HG03103 (cell line): ENCODE results near the gene PROKR1.
"Not testable (repeated sequence)": the region's sequence is repeated elsewhere in the genome, so short reads cannot be mapped to it uniquely, and the experiment has no call there.

Experiments
- ATAC-seq: cut with Tn5 transposase; IDR thresholded peaks from one replicate; pipeline ENCODE4 v1.9.1; 2021; ENCODE audit warnings: low read depth; ENCODE audit not compliant: unreplicated experiment

Gene PROKR1

DNA sequence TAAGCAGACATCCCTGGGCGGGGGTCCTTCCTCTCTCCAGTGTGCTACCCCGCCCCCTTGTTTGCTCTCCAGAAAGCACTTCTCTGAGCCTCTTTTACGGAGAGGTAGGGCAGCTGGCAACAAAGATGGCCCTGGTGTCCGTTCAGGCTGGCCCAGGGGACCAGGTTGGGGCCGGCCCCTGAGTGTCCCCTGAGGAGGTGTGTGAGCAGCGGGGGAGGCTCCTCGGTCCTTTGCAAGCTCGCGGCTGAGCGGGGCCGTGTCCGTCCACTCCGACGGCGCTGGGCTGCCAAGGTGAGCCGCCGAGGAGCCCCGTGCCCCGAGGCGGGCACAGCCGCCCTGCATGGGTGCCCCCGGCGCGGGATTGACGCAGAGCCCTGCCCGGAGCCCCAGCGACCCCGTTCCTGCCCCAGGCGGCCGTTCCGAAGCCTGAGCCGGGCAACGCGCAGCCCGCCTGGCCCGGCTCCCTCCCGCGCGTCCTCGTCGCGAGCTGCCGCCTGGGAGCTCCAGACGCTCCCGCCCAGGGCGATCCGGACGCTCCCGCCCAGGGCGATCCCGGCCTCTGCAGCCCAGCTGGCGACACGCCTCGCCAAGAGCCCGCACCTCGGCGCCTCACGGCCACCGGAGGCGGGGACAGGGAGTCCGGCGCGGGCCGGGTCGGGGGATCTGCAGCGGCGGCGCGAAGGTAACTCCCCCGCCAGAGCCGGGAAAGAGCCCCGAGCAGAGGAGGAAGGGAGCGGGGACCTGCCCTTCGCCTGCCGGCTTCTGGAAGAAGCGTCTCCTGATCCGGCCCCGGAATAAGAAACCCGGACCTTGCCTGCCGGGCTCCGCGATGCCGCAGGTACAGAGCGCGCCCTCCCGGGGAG lies at the start of gene PROKR1:
Gene PROKR1, plus strand, starts transcription at position 569 of the 863 bp plus-strand sequence. CDS start 2,243 bp downstream, outside the sequence.
- no peak for ATAC-seq

DNA sequence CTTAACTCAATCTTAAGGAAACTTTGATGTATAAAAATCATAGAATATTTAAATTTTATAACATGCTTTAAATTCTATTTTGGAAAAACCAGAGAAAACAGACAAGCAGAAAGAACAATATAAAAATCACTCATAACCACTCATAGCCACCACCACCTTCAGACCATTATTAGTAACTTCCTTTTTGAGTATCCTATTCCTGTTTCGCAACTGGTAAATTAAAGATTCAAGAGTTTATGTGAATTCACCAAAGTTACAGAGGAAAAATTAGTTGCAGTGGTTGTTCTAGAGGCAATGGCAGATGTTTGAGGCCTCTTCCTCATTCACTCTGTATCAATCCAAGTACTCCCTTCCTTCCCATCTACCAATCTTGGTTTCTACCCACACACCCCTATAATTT lies 49.3 kb upstream of the PROKR1 start:
- ATAC-seq: no peak

DNA sequence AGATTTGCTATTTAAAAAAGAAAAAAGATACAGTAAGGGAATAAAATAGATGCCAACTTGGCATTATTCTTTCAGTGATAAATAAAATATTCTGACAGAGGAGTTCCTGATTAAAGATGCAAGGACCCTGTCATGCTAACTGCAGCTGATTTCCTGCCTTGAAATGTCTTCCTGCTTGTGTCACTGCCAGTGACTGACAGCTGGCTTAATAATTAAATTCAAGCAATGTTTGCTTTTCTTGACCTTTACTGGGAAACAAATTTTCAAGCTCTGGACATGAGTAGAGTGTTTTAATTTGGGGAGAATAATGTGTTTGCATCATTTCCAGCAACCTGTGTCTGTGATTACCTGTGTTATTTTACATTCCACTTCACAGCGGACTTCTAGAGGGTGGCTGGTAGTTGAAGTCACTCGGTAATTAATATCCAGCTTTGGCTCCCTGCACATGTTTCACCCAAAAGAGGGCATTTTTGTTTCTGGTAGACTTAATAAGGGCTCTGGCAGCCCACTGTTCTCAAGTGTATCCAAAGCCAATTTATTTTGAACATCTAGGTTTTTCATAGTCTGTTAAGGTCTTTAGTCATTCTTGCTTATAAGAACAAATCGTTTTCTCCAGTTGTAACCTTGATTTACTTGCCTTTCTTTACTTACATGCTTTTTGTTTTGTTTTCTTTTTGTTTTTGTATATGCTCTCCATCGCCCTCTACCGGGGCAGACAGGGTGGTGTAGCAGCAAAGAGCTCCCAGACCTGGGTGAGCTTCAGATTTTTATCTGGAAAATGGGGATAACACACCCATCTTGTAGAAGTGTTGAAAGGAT lies 48.5 kb upstream of the PROKR1 start:
- no peak for ATAC-seq

DNA sequence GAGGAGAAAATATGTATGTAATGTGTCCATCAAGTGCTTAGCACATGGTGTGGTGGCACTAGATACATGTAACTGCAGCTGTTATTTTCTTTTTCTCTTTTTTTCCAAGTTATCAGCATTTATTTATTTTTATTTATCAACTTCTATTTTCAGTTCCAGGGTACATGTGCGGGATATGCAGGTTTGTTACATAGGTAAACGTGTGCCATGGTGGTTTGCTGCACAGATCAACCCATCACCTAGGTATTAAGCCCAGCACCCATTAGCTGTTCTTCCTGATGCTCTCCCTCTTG lies 47.9 kb upstream of the PROKR1 start:
- ATAC-seq: not testable (repeated sequence)

DNA sequence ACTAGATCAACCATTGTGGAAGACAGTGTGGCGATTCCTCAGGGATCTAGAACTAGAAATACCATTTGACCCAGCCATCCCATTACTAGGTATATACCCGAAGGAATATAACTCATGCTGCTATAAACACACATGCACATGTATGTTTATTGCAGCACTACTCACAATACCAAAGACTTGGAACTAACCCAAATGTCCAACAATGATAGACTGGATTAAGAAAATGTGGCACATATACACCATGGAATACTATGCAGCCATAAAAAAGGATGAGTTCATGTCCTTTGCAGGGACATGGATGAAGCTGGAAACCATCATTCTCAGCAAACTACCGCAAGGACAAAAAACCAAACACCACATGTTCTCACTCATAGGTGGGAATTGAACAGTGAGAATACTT lies 42.9 kb upstream of the PROKR1 start:
- ATAC-seq: not testable (repeated sequence)

DNA sequence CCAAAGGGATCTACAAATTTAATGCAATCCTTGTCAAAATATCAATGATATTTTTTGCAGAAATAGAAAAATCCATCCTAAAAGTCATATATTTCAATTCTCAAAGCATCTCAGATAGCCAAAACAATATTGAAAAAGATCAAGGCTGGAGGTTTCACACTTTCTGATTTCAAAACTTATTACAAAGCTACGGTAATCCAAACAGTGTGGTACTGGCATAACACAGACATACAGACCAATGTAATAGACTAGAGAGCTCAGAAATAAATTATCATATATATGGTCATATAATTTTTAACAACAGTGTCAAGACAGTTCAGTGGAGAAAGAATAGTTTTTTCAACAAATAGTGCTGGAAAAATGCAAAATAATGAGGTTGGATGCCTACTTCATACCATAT lies 40.3 kb upstream of the PROKR1 start:
- no peak for ATAC-seq

DNA sequence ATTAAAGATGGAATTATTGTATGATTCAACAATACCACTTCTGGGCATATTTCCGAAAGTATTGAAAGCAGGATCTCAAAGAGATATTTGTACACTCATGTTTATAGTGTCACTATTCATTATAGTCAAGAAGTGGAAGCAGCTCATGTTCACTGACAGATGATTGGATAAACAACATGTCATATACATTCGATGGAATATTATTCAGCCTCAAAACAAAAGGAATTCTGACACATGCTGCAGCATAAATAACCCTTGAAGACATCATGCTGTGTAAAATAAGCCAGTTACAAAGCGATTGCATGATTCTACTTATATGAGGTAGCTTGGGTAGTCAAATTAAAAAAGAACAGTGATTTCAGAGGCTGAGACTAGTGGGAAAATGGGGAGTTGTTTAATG lies 39.3 kb upstream of the PROKR1 start:
- ATAC-seq: no peak

DNA sequence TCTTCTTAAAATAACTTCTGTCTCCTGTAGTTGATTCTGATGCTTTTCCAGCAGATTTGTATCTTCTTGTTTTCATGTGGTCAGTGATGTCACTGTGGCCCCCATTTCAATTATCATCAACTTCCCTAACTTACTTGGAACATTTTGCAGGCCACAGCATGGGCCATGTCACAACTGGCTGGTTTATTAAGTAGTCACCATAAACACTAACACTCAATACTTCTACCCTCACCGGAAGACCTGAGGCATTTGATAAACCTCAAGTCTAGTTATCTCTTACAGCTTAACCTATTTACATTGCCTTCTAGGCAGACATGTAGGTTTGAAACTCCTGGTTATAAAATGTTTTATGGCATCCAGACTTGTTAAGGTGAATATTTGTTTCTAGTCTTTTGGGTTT lies 37.4 kb upstream of the PROKR1 start:
- ATAC-seq: no peak

DNA sequence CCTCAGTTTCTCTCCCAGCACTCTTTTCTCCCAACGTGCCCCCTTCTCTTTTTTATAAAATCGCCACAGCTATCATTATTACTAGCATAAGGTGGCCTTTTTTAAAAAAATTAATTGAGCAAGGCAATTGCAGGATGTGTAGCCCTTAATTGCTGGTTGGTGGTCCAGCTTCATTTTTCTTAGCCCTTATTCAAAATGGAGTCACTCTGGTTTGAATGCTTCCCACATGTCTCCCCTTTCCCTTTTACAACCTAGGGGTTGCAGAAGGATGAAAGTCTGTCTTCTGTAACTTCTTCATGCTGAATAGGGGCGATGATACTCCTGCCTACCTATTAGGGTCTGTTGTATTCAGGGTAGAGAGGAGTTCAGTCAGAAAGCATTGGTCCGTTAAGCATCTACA lies 36.6 kb upstream of the PROKR1 start:
- no peak for ATAC-seq

DNA sequence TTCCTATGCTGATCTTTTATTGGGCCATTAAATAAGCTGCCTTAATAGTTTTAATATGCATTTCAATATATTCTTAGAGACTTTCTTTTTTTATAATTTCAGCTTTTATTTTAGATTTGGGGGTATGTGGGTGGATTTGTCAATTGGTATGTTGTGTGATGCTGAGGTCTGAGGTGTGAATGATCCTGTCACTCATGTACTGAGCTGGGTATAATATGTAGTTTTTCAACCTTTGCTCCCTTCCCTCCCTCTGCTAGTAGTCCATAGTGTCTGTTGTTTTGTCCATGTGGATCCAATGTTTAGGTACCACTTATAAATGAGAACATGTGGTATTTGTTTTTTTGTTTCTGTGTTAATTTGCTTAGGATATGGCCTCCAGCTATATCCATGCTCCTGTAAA lies 35.5 kb upstream of the PROKR1 start:
- no peak for ATAC-seq

DNA sequence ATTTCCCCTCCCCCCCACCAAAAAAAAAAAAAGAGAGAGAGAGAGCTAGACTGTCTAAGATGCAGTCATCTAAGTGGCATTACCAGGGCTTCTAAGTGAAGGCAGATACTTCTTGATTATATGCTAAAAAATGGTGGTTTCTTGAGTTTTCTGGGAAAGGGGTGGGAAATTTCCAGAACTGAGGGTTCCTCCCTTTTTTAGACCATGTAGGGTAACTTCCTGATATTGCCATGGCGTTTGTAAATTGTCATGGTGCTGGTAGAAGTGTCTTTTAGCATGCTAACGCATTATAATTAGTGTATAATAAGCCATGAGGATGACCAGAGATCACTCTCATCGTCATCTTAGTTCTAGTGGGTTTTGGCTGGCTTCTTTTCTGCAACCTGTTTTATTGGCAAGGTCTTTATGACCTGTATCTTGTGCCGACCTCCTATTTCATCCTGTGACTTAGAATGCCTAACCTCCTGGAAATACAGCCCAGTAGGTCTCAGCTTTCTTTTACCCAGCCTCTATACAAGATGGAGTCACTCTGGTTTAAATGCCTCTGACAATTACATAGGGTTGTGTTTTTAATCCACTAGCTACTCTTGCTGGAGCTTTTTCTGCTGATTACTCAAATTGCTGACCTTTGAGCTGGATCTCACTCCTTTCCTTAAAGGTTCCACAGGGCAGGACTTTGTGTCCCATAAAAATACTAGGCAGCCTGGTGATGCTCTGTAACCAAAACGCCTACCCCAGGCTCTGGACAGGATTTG lies 30.4 kb upstream of the PROKR1 start:
- ATAC-seq: no peak

DNA sequence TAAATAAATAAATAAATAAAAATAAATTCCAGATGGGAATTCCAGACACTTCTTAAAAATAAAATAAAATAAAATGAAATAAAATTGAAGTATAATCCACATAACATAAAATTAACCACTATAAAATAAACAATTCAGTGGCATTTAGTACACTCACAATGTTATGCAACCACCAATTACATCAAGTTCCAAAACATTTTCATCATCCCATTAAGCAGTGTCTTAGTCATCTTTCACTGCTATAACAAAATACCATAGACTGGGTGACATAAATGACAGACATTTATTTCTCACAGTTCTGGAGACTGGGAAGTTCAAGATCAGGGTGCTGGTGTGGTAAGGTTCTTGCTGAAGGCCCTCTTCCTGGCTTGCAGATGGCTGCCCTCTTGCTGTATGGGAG lies 22.6 kb upstream of the PROKR1 start:
- ATAC-seq: no peak

DNA sequence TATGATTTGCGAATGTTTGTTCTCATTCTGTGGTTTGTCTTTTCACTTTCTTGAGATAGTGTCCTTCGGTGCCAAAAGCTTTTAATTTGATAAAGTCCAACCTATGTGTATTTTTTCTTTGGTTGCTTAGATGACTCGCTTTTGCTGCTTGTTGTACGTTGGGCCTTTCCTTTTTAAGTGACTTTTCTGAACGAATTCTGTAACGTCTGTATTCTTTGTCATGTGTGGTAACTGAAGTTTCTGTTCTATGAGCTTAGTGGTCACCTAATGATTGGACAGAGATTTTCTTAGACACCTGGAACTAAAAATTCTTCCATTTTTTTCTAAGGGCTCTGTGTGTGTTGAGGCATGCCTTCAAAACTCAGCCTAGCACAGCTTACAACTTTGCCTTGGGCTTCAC lies 19.6 kb upstream of the PROKR1 start:
- no peak for ATAC-seq

DNA sequence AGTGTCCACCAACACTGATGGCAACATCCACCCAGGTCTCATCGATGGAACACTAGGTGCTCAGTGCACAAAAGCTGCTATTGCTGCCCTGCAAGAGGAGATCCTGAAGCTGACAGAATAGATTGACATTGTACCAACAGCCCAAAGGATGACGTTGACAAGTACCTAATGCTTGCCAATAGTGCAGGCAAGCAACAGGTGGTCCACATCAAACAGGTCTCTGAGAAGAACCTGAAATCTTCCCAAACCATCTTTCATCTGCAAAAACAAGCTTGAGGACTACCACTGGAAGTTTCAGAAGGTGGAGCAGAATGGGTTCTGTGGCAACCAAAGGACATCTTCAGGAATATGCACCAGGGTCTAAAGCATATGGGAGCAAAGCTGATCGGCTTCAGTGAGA lies 15.8 kb upstream of the PROKR1 start:
- no peak for ATAC-seq

DNA sequence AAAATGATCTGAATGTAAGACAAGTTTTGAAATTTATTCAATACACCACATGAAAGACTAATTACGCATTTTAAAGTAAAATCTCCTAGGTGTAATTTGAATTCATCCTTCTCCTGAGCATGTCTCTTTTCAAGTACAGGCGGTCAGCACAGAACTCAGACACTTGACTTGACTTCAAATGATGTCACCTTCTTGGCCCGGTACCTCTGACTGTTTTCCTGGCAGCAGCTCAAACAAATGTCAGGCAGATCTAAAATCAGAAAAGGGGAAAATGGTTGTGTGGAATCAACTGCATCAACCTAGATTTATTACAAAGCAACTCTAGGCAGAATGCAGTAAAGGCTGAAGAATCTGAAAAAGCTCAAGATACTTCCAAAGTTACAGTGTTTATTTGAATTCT lies 11.4 kb upstream of the PROKR1 start:
- ATAC-seq: no peak

DNA sequence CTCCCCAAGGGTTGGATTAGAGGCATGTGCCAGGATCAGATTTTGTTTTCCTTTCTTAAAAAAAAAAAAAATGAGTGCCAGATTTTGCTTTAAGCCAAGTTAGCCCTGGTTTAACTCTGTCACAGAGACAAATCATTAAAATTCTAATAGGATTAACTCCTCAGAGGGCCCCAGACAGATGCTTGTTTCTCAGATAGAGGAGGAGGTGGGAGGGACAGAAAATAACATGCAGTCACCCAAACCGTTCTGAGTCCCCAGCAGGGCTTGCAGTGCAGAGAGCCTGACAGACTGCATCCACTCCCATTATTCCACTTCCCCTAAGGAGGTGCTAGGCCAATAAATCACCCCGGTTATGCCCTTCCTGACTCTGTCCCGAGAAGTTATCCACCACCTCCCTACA lies 6.3 kb upstream of the PROKR1 start:
- no peak for ATAC-seq

DNA sequence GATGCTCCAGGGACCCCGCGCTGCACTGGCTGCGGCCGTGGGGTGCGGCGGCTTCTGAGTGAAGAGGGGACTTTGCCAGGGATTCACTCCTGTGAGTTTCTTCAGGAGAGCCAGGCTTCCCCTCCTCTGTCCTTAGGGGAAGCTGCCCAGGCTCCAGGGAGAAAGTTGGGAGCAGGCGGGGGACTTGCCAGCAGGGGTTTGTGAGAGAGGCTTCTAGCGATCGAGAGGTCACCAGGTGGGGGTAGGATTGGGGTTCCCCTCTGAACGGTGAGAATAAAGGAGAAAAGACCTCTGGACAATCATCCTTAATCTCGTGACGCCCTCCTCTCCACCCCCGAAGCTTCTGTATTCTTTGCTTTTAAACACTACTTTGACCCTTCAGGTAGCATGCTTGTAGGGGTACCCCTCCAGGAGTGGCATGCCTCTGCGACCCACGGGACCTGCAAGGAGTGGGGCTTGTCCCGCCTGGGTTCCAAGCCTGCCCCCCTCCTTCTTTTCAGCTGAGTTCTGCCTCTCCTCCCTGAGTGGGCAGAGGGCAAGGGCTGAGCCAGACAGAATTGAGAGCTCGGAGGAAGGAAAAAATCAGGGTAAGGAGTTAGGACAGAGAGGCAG lies 601 bp downstream of the PROKR1 start:
- ATAC-seq: no peak

DNA sequence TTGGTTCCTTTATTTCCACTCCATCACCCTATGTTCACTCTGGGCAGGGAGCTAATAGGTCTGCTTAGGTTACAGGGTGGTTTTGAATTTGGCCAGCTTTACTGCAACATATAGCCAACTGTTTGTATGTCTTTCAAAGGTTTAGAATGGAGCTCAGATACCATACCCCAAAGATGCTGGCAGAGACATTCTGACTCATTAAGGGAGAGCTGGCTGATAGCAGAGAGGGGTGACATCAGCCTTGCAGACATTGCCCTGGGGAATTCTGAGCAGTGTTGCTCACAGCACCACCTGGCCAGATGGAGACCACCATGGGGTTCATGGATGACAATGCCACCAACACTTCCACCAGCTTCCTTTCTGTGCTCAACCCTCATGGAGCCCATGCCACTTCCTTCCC lies 2.1 kb downstream of the PROKR1 start:
- no peak for ATAC-seq

DNA sequence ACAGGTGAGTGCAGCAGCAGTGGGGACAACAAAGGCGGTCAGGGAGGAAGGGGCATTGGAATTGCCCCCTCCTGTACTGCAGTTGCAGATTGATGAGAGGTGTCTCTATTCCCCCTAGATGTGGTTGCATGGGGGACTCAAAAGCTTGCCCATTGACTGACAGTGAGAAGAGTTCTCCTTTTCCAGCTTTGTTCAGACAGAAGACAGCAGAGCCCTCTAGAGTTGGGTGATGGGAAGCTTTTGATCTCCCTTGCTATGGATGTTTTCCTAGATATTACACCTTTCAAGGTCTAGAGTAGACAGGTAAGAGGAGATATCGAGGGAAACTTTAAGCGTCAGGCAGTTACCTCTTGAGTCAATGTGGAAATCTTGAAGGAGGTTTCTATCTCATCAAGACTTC lies 2.9 kb downstream of the PROKR1 start:
- ATAC-seq: no peak

DNA sequence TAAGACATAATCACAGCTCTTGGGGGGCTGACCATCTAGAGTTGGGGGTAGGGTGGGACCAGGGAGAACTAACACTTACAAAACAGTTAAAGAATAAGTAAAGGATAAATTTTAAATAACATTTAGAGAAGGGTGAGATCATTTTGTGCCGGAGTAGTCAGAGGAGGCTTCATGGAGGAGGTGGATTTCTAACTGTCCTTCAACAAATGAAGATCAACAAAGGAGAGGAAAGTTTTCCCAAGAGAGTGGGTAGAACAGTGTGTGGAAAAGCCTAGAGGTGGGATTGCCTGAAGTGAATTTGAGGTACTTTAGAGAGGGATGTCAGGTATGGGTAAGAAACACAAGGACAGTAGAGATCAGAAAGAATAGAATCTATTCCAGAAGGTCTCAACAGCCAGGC lies 7.3 kb downstream of the PROKR1 start:
- no peak for ATAC-seq

DNA sequence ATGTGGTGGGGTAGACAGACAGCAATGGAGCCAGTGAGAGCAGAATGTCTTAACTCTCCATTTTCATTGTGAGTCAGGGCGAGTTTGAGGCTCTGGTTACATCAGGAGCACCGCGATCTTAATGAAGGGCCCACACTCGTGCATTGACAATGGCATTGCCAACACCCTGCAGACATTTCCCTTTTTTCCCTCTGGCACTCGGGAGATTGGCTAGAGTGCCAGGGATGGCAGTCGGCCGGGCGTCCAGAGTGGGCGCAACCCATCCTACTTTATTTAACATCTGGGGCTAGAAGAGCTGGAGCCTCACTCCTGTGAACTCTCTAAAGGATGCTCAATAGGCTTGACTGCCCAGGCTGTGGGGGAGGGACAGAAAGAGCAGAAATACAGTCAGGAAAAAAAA lies 9.7 kb downstream of the PROKR1 start:
- no peak for ATAC-seq
